ENCODE results near the gene ALKAL2.

The ALKAL2 gene

DNA sequence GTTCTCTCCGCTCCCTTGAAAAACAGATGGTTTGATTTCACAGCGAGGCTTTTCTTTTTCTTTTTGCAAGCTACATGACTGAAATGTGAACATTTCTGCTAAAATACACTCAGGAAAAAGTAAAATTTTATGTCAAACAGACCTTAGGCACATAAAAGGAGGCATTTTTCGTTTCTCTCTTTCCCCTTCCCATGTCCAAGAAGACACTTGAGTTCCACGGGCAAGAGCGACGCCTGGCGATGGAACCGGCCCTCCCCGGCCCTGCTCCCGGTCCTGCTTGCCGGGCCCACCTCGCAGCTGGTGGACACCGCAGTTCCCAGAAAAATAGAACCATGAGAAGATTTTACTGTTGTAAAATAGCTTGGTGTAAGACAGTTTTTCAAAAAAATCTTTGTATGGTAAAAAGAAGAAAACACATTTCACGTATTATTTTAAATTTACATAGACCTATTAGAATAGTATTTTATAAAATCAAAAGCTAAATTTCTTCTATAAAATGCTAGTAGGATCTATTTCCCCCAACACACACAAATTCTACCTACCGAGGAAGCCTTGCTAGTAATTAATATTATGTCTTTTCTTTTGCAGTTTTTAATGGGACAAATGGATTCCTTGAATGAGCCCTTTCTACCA is 2.3 kb upstream of the ALKAL2 start:
- peak in 1 of 2 donors; percentile 11 for DNase-seq (ENCODE audit: low read depth in 2 of 2)

GRCh38 chr2:289362-290089 is 1.6 kb upstream of the ALKAL2 start:
- no peak for DNase-seq (ENCODE audit: low read depth in 2 of 2)

DNA sequence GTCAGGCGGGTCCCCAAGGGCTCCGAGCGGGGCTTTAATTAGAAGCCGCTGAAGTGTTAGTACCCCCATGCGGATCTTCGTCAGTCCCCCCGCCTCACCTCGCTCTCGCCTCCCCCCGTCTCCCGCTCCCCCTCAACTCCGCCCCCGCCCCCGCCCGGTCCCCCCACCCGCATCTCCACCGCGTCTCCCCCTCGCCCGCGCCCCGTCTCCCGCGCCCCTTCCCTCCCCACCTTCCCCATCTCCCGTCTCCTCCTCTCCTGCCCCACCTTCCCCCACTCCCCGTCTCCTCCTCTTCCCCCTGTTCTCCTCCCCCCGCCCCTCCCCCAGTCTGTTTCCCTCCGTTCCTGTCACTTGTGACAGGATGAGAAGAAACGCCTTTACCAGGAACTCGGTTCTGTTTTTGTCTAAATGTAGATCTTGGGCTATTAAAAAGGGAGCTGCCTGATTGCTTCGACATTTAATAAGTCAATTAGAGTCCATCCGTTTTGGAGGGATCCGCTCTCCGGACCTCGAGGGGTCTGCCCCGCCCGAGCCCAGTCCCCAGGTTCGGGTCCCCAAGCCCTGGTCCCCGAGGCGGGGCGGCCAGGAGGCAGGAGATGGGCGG is 969 bp upstream of the ALKAL2 start:
- no peak for DNase-seq (ENCODE audit: low read depth in 2 of 2)

DNA sequence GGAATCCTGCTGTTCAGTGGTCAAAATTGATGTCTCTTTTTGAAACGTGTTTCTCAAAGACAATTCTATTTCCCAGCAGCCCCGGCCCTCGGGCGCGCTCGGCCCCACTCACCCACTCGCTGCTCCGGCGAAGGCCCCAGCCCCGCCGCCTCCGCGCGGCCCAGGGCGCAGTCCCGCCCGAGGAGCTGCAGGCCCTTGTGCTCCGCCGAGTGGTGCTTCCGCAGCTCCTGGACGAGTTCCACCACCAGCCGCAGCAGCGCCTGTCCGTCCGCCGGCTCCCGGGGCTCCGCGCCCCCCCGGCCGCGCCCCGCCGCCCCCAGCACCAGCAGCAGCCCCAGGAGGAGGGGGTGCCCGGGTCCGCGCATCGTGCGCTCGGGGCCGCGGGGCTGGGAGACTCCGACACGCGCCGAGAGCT is 413 bp downstream of the ALKAL2 start:
- DNase-seq (ENCODE audit: low read depth in 2 of 2) = no peak

- no peak for DNase-seq (ENCODE audit: low read depth in 2 of 2)
Observed at GRCh38 chr2:286774-287392, 1.0 kb downstream of the ALKAL2 start.

GRCh38 chr2:286035-286434 is 1.9 kb downstream of the ALKAL2 start:
- DNase-seq (ENCODE audit: low read depth in 2 of 2) = no peak

GRCh38 chr2:285531-285930 is 2.4 kb downstream of the ALKAL2 start:
- no peak for DNase-seq (ENCODE audit: low read depth in 2 of 2)

- no peak for DNase-seq (ENCODE audit: low read depth in 2 of 2)
Observed at GRCh38 chr2:284896-285492, 2.9 kb downstream of the ALKAL2 start.

GRCh38 chr2:283996-284794 is 3.7 kb downstream of the ALKAL2 start:
- DNase-seq (ENCODE audit: low read depth in 2 of 2) = no peak

DNA sequence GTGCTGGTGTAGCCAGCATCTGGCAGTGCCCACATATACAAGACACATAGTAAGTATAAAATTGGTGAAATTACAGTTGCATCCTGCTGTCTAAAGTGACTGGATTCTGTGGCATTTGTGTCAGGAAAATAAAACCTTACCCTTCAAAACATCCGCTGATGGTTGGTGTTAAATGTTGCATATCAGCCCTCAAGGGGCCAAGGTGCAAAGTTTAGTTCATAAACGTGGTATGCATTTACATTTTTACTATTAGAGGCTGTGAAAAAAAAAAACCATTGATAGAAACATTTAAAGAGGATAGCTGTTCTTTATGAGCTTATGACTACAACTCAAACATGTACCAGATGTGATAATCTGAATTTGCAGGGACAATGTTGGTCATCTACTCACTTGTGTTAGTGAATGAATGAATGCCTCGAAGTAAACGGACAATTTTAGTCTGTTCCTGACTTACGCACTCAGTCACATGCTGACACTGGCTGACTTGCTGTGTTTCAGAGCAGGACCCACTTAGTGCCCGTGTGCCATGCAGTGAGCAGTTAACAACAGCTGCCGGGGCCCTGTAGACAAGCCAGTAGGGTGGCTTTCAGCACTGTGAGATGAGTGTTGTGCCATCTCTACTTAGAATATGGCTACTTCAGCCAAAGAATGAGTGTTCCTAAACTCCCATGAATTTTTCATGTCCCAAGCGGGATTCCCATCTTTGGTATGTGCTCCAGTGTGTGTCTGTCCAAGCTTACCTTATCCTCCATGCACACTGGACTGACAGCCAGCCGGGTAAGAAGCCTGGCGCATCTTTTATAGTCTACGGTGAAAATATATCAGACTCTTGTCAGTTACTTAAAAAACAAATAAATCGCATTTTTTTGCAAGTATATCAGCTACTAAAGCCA is 5.3 kb downstream of the ALKAL2 start:
- no peak for DNase-seq (ENCODE audit: low read depth in 2 of 2)

- DNase-seq (ENCODE audit: low read depth in 2 of 2) = no peak
Observed at GRCh38 chr2:281381-281780, 6.5 kb downstream of the ALKAL2 start.

DNA sequence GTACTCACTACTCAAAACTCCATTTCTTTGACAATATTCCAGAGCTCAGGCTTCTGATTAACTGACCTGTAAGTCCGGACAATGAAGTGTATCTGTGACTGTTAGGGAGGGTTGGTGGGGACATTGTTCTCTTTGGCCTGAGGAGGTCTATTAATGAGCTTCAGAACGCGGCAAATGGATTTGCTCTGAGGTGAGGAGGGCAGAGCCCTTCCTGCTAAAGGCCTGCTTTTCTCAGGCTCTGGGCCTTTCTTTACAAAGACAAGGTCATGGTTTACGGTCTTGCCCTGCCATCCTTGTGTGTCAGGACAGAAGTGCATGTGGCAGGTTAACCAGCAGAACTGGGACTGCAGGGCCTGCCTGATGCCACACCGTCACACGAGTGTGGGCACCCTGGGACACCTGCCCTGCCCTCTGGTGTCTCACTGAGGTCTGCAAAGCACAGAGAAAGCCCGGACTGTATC is 7.2 kb downstream of the ALKAL2 start:
- no peak for DNase-seq (ENCODE audit: low read depth in 2 of 2)

- DNase-seq (ENCODE audit: low read depth in 2 of 2) = no peak
Observed at GRCh38 chr2:279956-280649, 7.8 kb downstream of the ALKAL2 start.

- no peak for DNase-seq (ENCODE audit: low read depth in 2 of 2)
Observed at GRCh38 chr2:279366-279765, 8.5 kb downstream of the ALKAL2 start.

DNA sequence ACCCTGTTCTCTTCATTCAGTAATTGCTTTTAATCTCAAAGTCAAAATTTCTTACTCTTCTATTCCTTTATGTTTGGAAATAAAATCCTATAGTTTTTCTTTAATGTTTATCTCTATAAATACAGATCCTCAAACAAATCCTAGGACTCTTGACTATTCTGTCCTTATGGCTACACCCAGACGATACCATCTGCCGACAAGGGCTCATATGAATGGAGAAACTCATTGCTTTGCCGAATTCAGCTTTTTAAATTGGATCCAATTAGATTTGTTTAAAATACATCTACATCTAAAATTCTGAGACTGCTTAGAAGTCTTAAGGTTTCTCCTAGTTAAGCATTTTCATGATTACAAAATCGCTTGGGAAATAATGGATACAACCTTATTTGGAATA is 9.0 kb downstream of the ALKAL2 start:
- no peak for DNase-seq (ENCODE audit: low read depth in 2 of 2)

DNA sequence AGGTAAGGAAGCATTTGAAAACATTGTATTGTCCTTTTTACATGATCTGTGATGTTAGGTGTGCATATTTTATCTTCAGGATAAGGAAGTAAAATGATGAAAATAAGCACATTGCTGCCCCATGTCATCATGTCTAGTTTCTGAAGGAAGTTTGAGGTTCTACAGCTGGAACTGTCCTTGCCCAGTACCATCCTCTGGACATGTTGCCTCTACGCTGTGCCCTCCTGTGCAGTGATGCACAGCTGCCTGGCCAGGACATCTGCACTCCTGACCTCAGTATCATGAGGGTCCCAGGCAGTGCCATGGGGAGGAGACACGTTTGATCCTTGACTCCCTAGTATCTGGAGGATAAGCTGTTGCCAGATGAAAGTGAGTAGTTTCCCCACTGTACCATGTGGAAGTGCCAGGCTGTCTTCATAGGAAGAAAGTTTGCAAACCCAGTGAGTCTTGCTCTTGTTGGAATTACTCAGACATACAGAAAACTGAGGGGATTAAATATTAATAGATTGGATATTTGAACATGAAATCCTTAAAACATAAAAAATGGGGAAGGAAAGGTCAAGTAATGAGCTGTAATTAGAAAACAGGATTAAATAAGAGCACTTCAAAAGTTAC is 9.5 kb downstream of the ALKAL2 start:
- no peak for DNase-seq (ENCODE audit: low read depth in 2 of 2)

DNA sequence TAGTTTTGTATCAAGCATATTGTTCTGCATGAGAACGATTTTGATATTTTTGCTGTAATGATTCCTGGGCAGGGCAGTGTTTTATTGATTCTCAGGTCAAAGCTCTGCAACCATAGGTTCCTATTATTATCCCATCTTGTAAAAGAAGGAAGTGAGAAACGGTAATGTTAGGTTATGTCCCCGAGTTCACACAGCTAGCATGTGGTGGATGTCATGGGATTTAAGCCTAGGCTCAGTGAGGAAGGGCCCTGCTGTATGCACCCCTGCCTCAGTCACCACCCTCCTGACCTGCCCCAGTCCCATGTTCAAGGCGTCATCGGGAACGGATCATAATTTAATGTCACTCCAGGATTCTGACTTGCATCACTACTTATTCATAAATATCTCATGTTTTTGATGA is 12.4 kb downstream of the ALKAL2 start:
- DNase-seq (ENCODE audit: low read depth in 2 of 2) = no peak

GRCh38 chr2:274503-274902 is 13.4 kb downstream of the ALKAL2 start:
- DNase-seq (ENCODE audit: low read depth in 2 of 2) = no peak

GRCh38 chr2:273333-273732 is 14.6 kb downstream of the ALKAL2 start:
- DNase-seq (ENCODE audit: low read depth in 2 of 2) = no peak

Measured in stimulated activated CD8-positive, alpha-beta memory T cell treated with anti-CD3 and anti-CD28 coated beads, Interleukin-7, amount 100 ng/mL, for 1 hour (primary cell).